MG63 (cell line): ENCODE measurements around the gene FEZF1. TPM values are rescaled to one million over a fixed set of nuclear protein-coding genes. Genes with fewer than 3 reads are reported as not detected.
"Not testable (repeated sequence)": the region's sequence is repeated elsewhere in the genome, so short reads cannot be mapped to it uniquely, and the experiment has no call there.

Experiments
- DNase-seq: peaks from one replicate; pipeline ENCODE4 v3.0.0-alpha.2; 2020
- H3K27me3 ChIP-seq: fragments of 250-450 bp; sonication (Bioruptor Pico); 2 replicates; pipeline ENCODE4 v1.5.1; 2020; ENCODE audit warnings: mild to moderate bottlenecking, moderate library complexity
- H3K36me3 ChIP-seq: fragments of 250-450 bp; sonication (Bioruptor Pico); 2 replicates; pipeline ENCODE4 v1.5.1; 2020; ENCODE audit warnings: mild to moderate bottlenecking, moderate library complexity
- H3K4me3 ChIP-seq: fragments of 250-450 bp; sonication (Bioruptor Pico); 2 replicates; pipeline ENCODE4 v1.5.1; 2020; ENCODE audit warnings: mild to moderate bottlenecking, moderate library complexity
- H3K9me3 ChIP-seq: fragments of 250-450 bp; sonication (Bioruptor Pico); 2 replicates; pipeline ENCODE4 v1.5.1; 2020; ENCODE audit warnings: mild to moderate bottlenecking, moderate library complexity
- total RNA-seq: library from RNA; depleted of rRNA; stranded (reverse); fragments of >200 nt; shearing (Covaris generic); gene quantifications from 2 replicates; pipeline ENCODE4 v1.2.3, GENCODE V29; 2014; ENCODE audit warnings: low replicate concordance

Gene FEZF1
- total RNA-seq, 1 experiment from 2014 or later: not detected

GRCh38 chr7:122300211-122300932 is 4.2 kb downstream of the FEZF1 start:
- Histone ChIP-seq H3K4me3 (no peak overlapping the region), H3K9me3 (no peaks in the 10 kb centered on the region), H3K27me3 (0 out of 2 replicates have a peak, but pooled peaks cover 3% of the 10 kb centered on the region), H3K36me3 (no peaks in the 10 kb centered on the region)
- DNase-seq: peak; percentile 74

- no peaks in the 10 kb centered on the region for H3K36me3 ChIP-seq
- no peaks in the 10 kb centered on the region for H3K9me3 ChIP-seq
- H3K27me3 ChIP-seq: 0 out of 2 replicates have a peak, but pooled peaks cover 3% of the 10 kb centered on the region
- no peak overlapping the region for H3K4me3 ChIP-seq
- DNase-seq: no peak
Measured at GRCh38 chr7:122299624-122300210, 4.8 kb downstream of the FEZF1 start.

GRCh38 chr7:122298618-122299017 is 5.9 kb downstream of the FEZF1 start:
- 0 out of 2 replicates have a peak, but pooled peaks cover 3% of the 10 kb centered on the region for H3K27me3 ChIP-seq

GRCh38 chr7:122298131-122298530 is 6.4 kb downstream of the FEZF1 start:
- H3K27me3 ChIP-seq: 0 out of 2 replicates have a peak, but pooled peaks cover 3% of the 10 kb centered on the region
- DNase-seq: no peak
- no peak overlapping the region for H3K4me3 ChIP-seq
- no peaks in the 10 kb centered on the region for H3K9me3 ChIP-seq
- H3K36me3 ChIP-seq: no peaks in the 10 kb centered on the region

More at GRCh38 chr7:122298618-122299017, 5.9 kb downstream of the FEZF1 start:
- DNase-seq: no peak
- no peaks in the 10 kb centered on the region for H3K9me3 ChIP-seq
- H3K4me3 ChIP-seq: no peak overlapping the region
- H3K36me3 ChIP-seq: no peaks in the 10 kb centered on the region

GRCh38 chr7:122291189-122291588 is 13.4 kb downstream of the FEZF1 start:
- no peaks in the 10 kb centered on the region for H3K9me3 ChIP-seq
- no peaks in the 10 kb centered on the region for H3K36me3 ChIP-seq
- H3K4me3 ChIP-seq: no peak overlapping the region
- DNase-seq: no peak
- H3K27me3 ChIP-seq: no peaks in the 10 kb centered on the region

- no peak overlapping the region for H3K4me3 ChIP-seq
- H3K27me3 ChIP-seq: no peaks in the 10 kb centered on the region
- no peaks in the 10 kb centered on the region for H3K36me3 ChIP-seq
- H3K9me3 ChIP-seq: no peaks in the 10 kb centered on the region
- DNase-seq: no peak
Measured at GRCh38 chr7:122290476-122290875, 14.1 kb downstream of the FEZF1 start.

GRCh38 chr7:122289426-122289825 is 15.1 kb downstream of the FEZF1 start:
- no peaks in the 10 kb centered on the region for H3K27me3 ChIP-seq
- H3K9me3 ChIP-seq: no peaks in the 10 kb centered on the region
- no peak overlapping the region for H3K4me3 ChIP-seq
- H3K36me3 ChIP-seq: no peaks in the 10 kb centered on the region
- no peak for DNase-seq

- H3K36me3 ChIP-seq, DNase-seq, H3K4me3 ChIP-seq, H3K9me3 ChIP-seq, H3K27me3 ChIP-seq: not testable (repeated sequence)
Measured at GRCh38 chr7:122284608-122285007, 19.9 kb downstream of the FEZF1 start.

- no peaks in the 10 kb centered on the region for H3K27me3 ChIP-seq
- no peak for DNase-seq
Measured at GRCh38 chr7:122273117-122273516, 31.4 kb downstream of the FEZF1 start.

GRCh38 chr7:122269241-122269640 is 35.3 kb downstream of the FEZF1 start:
- Histone ChIP-seq H3K27me3 (no peaks in the 10 kb centered on the region), H3K36me3 (no peaks in the 10 kb centered on the region), H3K9me3 (no peaks in the 10 kb centered on the region), H3K4me3 (no peak overlapping the region)
- DNase-seq: no peak

More at GRCh38 chr7:122273117-122273516, 31.4 kb downstream of the FEZF1 start:
- Histone ChIP-seq H3K9me3 (no peaks in the 10 kb centered on the region), H3K4me3 (no peak overlapping the region), H3K36me3 (no peaks in the 10 kb centered on the region)

- no peaks in the 10 kb centered on the region for H3K36me3 ChIP-seq
- no peaks in the 10 kb centered on the region for H3K27me3 ChIP-seq
- DNase-seq: no peak
- no peak overlapping the region for H3K4me3 ChIP-seq
- no peaks in the 10 kb centered on the region for H3K9me3 ChIP-seq
Measured at GRCh38 chr7:122268101-122268500, 36.4 kb downstream of the FEZF1 start.

- Histone ChIP-seq H3K9me3 (no peaks in the 10 kb centered on the region), H3K36me3 (no peaks in the 10 kb centered on the region), H3K27me3 (no peaks in the 10 kb centered on the region), H3K4me3 (no peak overlapping the region)
- no peak for DNase-seq
Measured at GRCh38 chr7:122262246-122262645, 42.3 kb downstream of the FEZF1 start.

GRCh38 chr7:122261442-122261841 is 43.1 kb downstream of the FEZF1 start:
- Histone ChIP-seq H3K27me3 (no peaks in the 10 kb centered on the region), H3K4me3 (no peak overlapping the region), H3K36me3 (no peaks in the 10 kb centered on the region), H3K9me3 (no peaks in the 10 kb centered on the region)
- no peak for DNase-seq

GRCh38 chr7:122261016-122261415 is 43.5 kb downstream of the FEZF1 start:
- Histone ChIP-seq H3K9me3 (no peaks in the 10 kb centered on the region), H3K27me3 (no peaks in the 10 kb centered on the region), H3K4me3 (no peak overlapping the region), H3K36me3 (no peaks in the 10 kb centered on the region)
- no peak for DNase-seq

GRCh38 chr7:122260336-122260735 is 44.2 kb downstream of the FEZF1 start:
- no peak for DNase-seq
- Histone ChIP-seq H3K36me3 (no peaks in the 10 kb centered on the region), H3K27me3 (no peaks in the 10 kb centered on the region), H3K9me3 (no peaks in the 10 kb centered on the region), H3K4me3 (no peak overlapping the region)

- DNase-seq: no peak
- Histone ChIP-seq H3K36me3 (no peaks in the 10 kb centered on the region), H3K9me3 (no peaks in the 10 kb centered on the region), H3K27me3 (no peaks in the 10 kb centered on the region), H3K4me3 (no peak overlapping the region)
Measured at GRCh38 chr7:122258971-122259370, 45.6 kb downstream of the FEZF1 start.

- no peaks in the 10 kb centered on the region for H3K9me3 ChIP-seq
- no peaks in the 10 kb centered on the region for H3K36me3 ChIP-seq
- DNase-seq: no peak
- H3K4me3 ChIP-seq: no peak overlapping the region
- H3K27me3 ChIP-seq: no peaks in the 10 kb centered on the region
Measured at GRCh38 chr7:122257056-122257455, 47.5 kb downstream of the FEZF1 start.

GRCh38 chr7:122256046-122256445 is 48.5 kb downstream of the FEZF1 start:
- DNase-seq: no peak
- Histone ChIP-seq H3K9me3 (no peaks in the 10 kb centered on the region), H3K36me3 (no peaks in the 10 kb centered on the region), H3K27me3 (no peaks in the 10 kb centered on the region), H3K4me3 (no peak overlapping the region)
